COLO668 (cell line): ENCODE results near the gene HPSE2.
"Not testable (repeated sequence)": the region's sequence is repeated elsewhere in the genome, so short reads cannot be mapped to it uniquely, and the experiment has no call there.

Experiments used
- DNase-seq: peaks from one replicate; lab custom pipeline; 2025; ENCODE audit not compliant: unreplicated experiment; lab: John Stamatoyannopoulos, UW

HPSE2 gene

DNA sequence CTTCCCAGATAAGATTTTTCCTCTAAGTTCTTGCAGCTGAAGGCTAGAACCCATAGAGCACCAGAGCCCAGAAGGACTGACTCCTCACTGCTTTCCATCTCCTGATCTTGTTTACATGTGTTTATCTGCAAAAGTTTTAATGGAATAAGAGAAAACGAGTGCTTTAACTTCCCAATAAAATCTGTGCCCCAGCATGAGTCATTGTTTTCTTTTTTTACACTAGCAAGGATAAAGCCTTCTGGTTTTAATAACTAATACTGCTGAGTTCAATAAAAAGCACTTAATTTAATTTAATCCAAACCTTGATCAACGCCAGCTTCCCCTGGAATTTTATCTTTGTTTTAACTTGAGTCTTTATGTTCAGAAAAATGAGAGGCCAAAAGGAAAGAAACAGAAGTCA, 227.6 kb downstream of the HPSE2 start:
- no peak for DNase-seq

DNA sequence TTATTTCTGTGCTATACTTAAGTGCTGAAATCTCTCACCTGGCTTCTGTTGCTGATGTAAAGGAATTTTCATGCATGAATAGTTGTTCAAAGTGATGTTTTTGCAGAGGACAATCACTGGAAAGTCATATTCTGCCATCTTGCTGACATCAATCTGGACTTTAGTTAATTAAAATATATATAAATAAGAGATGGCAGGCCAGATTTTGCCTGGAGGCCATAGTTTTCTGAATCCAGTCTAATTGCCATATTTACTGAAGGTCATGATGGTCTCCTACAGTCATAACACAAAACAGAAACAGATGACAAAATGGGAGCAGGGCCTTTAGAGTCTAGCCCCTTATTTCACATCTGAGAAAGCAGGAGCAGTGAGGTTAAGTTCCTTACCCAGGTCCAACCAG, 228.2 kb downstream of the HPSE2 start:
- no peak for DNase-seq

DNA sequence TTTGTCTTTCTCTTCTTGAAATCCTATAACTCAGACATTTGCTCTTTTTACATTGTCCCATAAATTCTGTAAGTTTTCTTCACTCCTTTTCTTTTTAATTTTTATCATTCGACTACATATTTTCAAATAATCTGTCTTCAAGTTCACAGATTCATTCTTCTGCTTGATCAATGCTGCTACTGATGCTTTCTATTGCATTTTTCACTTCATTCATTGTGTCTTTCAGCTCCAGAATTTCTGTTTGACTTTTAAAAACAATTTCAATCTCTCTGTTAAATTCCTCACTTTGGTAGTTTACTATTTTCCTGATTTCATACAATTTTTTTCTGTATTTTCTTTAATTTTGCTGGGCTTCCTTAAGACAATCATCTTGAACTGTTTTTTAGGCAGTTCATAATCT, 230.4 kb downstream of the HPSE2 start:
- no peak for DNase-seq

DNA sequence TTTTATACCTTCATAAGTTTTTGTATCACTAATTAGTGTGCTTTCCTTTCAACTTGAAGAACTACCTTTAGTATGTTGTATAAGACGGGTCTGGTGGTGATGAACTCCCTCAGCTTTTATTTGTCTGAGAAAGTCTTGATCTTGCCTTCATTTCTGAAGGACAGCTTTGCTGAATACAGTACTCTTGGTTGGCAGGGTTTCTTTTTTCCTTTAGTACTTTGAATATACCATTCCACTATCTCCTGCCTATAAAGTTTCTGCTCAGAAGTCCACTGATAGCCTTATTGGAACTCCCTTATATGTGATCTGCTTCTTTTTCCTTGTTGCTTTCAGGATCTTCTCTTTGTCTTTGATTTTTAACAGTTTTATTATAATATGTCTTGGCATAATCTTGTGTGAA, 230.9 kb downstream of the HPSE2 start:
- DNase-seq: no peak

DNA sequence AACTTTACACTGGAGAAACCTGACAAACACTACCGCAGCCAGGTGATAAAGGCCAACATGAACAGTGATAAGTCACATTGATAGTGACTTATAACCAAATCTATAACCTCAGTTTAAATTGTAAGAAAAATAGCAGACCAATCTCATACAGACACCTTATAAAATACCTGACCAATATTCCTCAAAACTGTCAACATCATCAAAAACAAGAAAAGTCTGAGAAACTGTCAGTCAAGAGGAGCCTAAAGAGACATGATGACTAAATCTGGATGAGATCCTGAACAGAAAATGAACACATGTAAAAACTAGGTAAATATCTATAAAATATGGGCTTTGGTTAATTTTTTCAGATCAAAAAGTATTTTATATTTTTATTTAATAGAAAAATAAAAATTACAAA, 233.3 kb downstream of the HPSE2 start:
- DNase-seq: no peak

DNA sequence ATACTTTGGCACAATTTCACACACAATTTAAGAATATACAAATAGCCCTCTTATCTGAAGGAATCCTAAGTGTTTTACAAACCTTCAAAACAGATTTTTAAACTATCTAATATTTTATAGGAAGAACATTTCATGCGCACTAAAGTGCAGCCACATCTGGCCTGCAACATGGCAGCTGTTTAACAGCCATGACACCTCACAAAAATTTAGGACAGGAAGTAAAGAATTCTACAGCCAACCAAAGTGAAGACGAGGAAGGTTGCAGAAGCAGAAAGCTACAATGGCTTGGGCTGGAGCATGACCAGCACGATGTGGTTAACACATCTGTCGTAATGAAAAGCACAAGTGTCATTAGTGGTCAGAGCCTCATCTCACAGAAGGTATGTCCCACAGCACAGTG, 238.1 kb downstream of the HPSE2 start:
- no peak for DNase-seq

DNA sequence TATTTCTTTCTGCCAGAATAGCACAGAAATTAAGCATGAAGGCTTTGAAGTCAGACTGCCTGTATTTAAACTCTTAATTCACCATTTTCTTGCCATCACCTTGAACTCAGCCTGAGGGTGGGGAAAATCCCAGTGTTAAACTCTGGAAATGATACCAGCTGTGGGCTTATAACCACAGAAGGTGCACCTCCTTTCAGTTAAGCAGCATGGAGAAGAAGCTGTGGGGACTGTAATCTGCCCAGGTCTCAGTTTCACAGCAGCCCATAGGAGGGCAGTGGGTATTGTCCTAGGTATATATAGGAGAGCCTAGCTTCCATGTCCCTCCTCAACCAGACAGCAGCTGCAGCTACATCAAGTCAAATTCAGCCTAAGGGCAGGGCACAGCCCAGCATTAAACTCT, 241.6 kb downstream of the HPSE2 start:
- DNase-seq: no peak

DNA sequence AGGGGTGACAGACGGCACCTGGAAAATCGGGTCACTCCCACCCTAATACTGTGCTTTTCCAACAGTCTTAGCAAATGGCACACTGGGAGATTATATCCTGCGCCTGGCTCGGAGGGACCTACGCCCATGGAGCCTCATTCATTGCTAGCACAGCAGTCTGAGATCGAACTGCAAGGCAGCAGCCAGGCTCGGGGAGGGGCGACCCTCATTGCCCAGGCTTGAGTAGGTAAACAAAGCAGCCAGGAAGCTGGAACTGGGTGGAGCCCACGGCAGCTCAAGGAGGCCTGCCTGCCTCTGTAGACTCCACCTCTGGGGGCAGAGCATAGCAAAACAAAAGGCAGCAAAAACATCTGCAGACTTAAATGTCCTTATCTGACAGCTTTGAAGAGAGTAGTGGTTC, 251.9 kb downstream of the HPSE2 start:
- not testable (repeated sequence) for DNase-seq

DNA sequence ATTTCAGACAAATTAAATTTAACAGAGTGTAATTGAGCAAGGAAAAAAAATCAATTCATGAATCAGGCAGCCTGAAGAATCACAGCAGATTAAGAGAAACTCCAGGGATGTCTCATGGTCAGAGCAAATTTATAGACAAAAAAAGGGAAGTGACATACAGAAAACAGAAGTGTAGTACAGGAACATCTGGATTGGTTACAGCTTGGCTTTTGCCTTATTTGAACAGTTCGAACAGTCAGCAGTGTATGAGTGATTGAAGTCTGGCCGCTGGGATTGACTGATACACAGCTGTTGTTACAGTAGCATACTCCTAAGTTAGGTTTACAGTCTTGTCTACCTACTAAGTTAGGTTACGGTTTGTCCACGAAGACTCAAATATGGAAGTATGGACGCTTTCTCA, 255.3 kb downstream of the HPSE2 start:
- DNase-seq: no peak

DNA sequence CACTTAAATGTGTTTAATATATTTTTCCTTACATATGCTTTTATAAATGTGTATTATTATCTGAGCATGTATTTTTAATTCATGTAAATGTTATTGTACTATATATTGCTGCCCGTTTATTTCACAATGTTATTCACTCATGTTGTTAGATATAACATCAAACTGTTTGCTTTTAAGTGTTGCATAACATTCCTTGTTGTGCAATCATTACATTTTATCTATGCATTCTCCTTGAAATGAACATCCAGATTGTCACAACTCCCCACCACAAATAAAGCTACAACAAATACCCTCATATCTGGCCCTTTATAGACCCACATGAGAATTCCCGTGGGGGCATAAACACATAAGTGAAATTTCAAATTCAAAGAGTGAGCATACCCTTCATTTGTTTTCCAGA, 264.2 kb downstream of the HPSE2 start:
- DNase-seq: no peak

DNA sequence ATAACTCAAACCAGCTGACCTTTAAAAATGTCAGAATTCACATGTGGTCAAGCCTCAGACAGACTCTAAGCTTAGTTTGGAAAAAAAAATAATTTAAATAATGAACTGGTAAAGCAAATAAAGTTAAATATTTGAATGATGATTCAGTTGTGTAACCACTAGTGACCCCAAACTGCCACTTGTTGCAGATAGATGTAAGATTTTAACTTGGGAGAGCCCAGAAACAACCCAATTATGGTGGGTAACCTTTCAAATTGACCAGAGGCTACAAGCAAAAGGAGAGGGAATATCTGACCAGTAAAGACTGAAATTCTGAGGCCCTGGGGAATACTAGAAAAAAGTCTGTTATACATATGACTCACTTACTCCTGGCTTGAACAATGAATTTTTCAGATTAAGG, 268.1 kb downstream of the HPSE2 start:
- no peak for DNase-seq

DNA sequence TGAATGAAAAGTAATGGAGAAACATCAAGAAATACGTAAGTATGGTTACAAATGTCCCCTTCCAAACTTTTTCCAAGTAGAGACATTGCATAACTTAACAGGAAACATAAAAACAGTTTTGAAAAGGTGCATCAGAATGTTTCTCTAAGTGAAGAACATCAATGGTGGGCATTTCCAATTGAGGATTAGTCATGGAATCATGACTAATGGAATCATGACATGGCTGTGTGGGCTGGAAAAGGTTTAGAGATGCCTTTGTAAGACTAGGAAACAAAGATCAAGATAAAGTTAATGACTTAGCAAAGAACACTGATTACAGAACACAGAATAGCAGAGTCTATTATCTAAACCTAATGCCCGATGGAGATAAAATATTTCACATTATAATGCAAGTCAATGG, 272.0 kb downstream of the HPSE2 start:
- no peak for DNase-seq

DNA sequence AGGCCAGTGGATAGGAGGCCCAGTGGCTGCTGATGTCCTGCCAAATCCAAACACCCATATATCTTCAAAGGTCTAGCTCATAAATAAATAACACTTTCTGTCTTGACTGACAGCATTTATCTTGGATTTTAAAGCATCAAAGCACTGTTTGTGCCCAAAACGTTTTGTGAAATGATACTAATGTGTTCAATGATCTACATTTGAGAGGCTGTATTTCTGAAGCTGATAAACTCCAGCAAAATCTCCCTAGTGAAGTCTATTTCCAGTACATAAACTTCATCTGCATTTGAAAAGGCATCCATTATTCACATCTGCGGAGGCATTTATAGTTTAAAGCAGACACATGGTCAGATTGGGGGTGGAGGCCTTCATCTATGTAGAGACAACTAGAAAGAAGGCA, 276.3 kb downstream of the HPSE2 start:
- no peak for DNase-seq

DNA sequence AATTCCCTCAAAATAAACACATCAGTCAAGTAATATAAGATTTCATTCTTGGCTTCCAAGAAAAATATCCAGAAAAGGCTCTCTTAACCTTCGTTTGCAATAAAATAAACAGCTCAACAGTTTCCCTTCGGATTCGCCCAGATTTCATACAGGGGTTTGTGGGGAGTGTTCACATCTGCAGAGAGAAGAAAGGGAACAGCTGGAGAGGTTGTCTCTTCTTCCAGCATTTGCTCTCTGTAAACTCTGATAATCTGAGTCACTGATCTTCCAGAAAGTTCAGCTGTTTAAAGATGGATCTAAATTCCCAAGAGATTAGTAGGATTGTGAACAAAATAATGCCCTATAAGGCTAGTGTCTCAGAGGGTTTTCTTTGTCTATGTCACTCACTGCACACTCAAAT, 277.9 kb downstream of the HPSE2 start:
- no peak for DNase-seq

DNA sequence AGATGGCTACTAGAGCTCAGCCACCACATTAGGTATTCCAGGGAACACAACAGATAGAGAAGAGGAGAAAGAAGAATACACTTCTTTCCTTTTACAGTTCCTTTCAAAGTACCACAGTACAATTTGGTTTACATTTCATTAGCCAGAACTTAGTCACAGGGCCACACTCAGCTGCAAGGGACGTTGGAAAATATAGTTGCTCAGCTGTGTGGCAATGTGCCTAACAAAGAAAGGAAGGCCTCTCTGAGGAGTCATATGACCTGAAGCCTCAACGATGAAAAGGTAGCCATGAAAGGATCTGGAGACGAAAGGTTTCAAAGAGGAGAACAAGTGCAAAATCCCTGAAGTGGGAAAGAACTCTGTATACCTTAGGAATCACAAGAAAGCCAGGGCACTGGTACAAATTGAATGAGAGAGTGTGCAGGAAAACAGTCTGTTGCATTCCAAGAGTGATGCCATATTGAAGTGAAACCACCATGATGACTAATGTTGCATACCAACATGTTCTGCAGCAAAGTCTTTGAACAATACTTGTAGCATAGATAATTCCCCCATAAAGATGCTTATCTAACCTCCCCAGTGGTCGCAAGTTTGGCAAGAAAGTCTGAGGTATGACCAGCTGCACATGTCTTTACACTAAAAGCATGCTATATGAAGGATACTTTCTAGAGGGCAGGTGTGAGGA, 278.9 kb downstream of the HPSE2 start:
- no peak for DNase-seq

DNA sequence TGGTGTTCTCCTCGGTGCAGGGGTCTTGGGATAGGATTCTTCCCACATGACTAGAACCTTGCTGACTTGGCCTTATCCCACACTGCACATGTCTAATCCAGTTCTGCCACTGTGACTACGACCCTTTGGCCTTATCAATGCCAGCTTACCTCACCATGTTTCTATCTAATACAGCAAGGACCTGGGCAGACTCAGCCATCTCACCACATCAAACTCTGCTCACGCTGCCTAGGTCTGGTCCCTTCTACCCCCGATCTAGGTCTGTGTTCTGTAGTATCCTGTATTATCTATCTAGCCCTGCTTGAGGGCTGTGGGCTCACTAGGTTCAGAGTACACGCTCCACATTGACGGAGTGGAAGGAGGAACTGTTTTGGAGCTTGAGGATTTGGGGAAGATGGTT, 282.4 kb downstream of the HPSE2 start:
- DNase-seq: no peak

DNA sequence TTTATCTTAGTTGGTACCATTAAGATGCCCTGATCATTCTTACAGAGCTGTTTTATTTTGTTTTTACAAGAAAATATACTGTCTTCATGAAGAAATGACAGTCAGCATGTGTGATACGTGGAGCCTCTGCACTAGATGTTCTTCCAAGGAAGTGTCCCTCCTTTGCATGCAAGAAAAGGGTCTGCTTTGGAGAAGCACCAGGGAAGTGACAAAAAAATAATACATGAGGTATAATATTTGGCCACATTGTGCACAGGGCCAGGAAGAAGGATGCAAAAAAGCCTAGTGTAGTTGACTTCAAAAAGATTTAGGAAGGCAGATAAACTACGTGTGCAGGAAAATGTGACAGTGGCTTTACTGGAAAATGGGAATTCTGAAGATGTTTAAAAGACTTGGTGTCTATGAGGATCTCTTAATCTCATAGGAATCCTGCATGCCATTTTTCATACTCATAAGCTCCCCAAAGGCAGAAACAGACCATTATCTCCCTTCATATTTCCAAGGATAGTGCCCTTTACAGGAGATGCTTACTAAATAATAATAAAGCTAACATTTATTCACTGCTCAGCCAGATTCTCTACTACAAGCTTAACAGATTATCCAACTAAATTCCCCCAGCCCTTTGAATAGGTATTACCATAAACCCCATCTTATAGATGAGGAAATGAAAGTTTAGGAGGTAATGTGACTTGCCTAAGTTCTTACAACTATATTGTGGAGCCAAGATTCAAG, 284.2 kb downstream of the HPSE2 start:
- DNase-seq: no peak

DNA sequence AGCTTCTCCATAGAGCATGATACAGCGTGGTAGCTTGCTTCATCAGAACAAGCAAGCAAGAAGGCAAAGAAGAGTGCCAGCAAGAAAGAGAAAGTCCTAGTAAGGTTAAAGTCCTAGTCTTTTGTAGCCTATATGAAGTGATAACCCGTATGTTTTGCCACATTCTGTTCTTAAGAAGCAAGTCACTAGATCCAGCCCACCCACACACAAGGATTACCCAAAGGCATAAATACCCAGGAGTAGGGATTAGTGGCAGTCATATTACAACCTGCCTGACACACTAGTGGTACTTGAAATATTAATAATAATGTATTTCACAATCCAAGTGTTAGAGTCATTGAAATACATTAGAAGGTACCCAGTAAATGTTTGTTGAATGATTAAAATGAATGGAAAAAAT, 285.5 kb downstream of the HPSE2 start:
- DNase-seq: no peak

DNA sequence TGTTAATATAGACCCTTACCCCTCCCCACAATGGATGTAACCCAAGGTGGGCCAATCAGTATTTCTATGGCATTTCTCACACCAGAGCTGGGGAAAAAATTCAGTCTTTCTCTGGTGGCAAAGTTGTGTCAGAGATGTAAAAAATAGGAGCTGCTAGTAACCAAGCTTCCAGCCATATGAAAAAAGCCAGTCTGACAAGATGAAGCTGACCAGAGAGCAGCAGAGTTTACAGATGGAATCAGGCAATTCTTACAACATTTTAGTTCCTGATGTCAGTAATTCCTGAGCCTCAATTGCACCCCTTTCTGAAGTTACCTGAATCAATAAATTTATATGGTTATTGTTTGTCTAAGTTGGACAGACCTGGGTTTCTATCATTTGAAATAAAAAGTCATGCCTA, 286.3 kb downstream of the HPSE2 start:
- DNase-seq: no peak

DNA sequence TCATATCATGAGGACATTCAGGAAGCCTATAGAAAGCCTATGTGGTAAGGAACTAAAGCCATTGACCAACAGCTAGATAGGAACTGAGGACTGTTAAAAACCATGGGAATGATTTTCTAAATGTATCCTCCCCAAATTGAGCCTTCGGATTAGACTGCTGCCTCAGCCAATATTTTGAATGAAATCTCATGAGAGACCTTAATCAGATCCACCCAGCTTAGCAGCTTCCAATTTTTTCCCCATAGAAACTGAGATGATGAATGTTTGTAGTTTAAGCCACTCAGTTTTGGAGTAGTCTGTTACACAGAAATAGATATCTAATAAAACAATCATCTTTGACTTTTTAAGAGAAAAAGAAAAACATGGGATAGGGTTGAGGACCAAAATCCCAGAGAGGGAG, 292.0 kb downstream of the HPSE2 start:
- DNase-seq: no peak

DNA sequence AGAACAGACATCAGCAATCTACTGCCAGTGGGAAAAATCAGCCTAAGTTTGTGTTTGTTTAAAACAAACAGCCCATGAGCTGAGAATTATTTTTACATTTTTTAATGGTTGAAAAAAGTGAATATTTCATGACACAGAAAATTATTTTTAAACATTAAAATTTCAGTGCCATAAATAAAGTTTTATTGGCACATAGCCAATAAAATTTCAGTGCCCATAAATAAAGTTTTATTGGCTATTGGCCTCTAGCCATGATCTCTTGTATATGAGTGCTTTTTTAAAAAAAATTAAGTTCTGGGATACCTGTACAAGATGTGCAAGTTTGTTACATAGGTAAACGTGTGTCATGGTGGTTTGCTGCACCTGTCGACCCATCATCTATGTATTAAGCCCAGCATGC, 305.9 kb downstream of the HPSE2 start:
- no peak for DNase-seq

DNA sequence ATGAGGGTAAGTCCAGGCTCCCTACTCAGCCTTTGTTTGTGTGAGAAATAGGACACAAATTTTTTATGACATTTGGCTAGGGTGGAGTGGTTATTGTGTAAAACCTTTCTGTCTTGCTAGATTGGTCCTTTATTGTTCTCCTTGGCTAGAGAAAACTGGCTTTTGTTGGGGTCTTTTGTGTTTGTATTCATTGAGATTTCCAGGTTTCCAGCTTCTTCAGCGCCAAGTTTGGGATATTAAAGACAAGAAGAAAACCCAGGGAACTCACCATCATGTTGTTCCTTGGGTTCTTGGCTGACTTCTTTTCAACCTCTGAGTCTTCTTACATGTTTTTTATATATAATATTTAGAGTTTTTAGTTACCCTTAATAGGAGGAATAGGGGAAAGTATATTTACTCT, 310.0 kb downstream of the HPSE2 start:
- DNase-seq: no peak

DNA sequence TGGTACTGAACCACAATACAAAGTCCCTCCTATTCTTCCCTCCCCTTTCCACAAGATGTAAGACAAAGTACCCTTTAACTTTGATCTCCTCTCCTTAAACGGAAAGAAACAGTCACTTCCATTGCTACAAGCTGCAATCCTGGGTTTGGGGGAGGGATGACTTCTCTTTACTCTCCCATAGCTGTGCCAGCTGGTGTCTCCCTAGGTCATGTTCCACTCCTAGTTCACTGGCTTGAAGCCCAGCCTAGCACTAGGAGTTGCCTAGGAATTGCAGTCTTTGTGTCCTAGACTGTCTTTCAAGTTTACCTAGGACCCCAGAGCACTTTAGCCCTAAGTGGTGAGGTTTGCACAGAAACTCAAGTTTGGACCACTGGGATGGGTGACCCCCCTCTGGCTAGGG, 311.1 kb downstream of the HPSE2 start:
- DNase-seq: no peak
